GM19240 (cell line): ENCODE results near the gene AP1AR.
"Not testable (repeated sequence)": the region's sequence is repeated elsewhere in the genome, so short reads cannot be mapped to it uniquely, and the experiment has no call there.

Source experiments
- DNase-seq: peaks from one replicate; pipeline ENCODE4 v3.0.0; 2011; ENCODE audit warnings: low spot score; ENCODE audit not compliant: insufficient read length

Gene AP1AR

DNA sequence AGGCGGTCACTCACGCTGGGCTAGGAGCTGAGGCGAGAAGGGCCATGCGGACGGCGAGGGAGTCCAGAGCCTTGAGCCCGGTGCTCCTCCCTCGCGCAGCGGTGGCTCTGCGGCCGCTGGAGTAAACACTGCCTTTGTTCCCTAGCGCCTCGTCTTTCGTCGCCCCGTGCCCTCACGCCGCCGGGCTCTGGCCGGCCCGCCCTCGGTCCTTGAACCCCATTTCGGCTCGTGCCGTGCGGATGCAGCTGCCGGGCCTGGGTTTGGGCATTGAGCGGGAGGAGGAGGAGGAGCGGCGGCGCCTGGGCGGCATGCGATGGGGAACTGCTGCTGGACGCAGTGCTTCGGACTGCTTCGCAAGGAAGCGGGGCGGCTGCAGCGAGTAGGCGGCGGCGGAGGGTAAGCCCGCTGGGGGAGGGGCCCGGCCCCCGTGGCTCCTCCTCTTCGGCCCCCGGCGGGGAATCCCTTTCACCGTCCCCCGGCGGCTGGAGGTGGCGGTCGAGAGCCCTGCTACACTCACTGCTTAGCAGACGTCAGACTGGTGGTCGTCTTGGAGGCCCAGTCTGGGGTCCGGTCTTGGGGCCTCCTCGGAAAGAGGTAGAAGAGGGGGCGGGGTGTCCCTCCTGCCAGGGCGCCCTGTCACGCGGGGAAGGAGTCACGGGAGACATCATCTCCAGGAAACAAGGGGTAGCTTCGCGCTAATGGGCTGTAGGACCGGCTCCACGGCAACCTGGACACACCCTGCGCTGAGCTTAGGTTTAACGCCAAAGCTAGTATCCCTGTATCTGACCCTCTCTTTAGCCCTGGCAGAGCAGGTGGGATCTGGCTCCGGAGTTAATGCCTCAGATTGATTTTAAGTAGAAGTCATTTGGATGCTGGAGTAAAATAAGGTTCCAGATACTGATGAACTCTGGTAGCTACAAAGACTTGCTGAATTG, at the start of gene AP1AR:
TSS of gene AP1AR (plus strand) at position 9 of the 935 bp plus-strand sequence. CDS start at position 314, 305 bp downstream.
- DNase-seq = peak; percentile 64

GRCh38 chr4:112182604-112183003, 49.0 kb upstream of the AP1AR start:
- no peak for DNase-seq

DNA sequence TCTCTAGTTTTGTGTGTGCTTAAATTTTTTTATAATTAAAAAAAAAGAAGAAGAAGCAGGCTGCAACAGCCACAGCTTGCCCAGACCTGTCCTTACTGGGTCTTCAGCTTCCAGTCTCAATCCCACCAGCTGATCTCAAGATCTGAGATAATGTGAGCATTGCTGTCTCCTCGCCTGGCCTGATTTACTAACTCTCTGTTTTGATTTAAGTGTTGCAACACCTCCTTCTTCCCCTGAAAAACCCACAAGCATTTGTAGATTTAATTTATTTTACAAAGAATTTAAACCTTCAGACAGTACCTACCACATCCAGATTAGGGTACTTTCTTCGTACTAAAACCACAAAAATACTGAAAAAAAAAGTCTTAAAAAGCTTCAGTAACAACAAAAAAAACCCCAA, 48.3 kb upstream of the AP1AR start:
- DNase-seq = no peak

DNA sequence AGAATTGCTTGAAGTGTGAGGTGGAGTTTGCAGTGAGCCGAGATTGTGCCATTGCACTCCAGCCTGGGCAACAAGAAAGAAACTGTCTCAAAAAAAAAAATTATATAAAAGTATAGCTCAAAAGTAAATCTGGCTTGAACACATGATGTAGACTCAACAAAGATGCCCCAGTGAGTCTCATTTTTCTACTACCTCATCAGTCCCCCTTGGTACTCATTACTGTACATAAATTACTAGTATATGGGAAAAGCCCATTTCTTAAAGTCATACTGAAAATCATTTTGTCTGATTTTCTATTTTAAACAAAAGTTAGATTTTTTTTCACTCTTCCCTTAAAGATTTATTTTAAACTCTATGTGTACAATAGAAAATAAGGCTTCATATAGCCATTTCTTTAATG, 47.1 kb upstream of the AP1AR start:
- DNase-seq = no peak

- no peak for DNase-seq
These were observed 46.3 kb upstream of the AP1AR start for GRCh38 chr4:112185334-112185733.

DNA sequence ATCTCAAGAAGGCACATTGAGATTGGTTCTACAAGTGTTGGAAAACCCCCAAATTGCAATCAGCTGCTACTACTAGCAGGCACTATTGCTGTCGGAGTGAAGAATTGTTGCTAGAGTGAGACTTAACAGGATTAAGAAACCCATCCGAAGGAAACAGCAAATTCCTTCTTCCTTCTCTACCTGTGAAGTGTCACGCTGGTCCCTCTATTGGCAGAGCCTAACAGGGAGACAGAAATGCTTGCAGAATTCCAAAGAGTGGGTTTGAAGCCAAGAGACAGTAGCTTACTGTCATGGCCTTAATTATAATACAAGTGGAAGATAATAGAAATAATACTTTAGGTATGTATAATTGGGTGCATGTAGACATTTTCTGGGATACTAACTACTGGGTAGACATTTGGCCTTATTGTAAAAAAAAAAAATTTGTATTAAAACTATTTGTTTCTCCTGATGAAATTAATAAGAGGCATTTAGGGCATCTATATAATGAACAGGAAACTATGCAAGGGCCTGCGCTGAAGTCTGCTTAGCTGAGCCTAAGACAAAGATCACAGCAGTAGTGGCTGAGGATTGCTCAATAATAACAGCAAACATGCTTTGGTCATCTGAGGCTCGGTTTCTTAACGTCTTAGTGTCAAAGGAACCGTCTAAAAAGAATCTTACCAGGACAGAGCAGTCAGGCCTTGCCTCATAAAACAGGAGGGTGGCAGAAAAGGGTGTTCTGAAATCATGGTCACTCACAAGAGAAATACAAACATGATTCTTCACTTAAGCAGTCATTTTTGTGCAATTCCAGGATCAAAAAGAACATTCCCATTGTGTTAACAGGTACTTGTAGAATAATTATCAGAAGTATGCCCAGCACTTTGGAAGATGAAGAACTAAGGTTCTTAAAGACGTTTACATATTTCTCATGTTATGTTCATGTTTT, 45.6 kb upstream of the AP1AR start:
- DNase-seq = no peak

- DNase-seq = no peak
These were observed 41.8 kb upstream of the AP1AR start for GRCh38 chr4:112189754-112190153.

DNA sequence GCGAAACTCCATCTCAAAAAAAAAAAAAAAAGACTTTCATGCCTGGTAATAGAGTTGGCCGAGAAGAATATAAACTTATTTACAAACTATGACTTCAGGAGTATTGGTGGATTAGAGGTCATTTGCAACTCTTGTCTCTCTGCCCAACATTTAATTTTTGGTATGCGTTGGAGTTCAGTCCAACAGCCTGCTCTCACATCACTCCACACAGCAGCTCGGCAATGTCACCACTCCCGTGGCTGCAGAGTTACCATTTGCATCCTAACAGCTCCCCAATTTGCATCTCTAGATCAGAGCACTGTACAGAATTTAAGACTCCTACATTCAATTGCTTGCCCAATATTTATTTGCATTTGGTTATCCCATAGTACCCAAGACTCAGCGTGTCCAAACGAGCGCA, 40.9 kb upstream of the AP1AR start:
- DNase-seq = no peak

- no peak for DNase-seq
These were observed 35.1 kb upstream of the AP1AR start for GRCh38 chr4:112196461-112196860.

DNA sequence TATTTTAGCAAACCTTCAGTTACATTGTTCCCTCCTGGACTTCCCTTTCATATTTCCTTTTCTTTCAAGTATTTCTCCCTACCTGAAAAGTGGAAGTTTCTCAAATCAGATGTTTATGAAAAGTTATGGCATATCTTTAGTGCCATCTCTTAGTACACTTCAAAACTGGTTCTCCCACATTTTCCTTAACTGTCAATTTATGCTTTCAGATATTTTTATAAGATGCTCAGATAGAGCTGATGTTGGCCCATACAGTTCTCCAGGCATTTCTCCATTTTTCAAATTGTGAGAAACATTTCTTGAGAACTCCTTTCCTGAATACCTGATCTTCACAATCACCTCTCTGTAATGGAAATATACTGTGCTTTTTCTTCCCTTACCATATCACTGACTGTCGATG, 32.5 kb upstream of the AP1AR start:
- DNase-seq = no peak

DNA sequence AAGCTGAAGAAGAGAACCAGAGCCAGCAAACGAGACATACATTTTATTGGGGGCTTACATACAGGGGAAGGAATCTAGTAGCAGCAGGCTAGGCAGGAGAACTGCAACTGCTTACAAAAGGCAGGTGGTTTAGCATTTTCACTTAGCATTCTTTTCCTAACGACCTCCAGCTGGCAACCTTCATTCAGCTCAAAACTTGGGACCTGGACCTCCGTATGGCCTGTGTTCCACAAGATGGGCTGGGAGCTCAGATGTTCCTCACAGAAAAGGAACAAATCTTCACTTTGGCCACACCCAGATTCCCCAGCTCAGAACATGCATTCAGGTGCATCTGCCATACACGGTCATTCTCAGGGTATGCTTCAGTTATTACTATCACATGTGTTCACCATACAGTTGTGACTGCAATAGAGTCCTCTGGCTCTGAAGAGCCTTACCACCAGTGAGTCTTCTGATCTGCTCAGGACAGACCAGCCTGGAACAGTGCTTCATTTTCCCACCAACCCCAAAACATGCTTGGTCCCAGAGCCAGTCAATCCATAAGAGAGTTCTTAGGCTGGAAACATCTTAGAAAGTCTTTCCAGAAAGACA, 29.6 kb upstream of the AP1AR start:
- DNase-seq = no peak

GRCh38 chr4:112203593-112203992, 28.0 kb upstream of the AP1AR start:
- no peak for DNase-seq

DNA sequence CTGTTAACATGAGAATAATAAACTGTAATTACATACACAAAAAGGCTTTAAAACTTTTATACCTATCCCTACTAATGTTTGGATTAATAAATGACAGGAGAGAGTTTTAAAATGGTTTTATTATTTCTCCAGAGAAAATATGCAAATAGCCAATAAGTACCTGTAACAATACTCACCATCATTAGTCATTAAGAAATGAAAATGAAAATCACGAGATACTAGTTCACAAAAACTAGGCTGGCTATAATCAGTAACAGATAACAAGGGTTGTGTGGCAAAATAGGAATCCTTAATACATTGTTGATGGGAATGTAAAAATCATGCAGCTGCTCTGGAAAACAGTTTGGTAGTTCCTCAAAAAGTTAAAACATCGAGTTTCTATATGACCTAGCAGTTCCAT, 25.2 kb upstream of the AP1AR start:
- no peak for DNase-seq

GRCh38 chr4:112208137-112209095, 23.2 kb upstream of the AP1AR start:
- DNase-seq = not testable (repeated sequence)

GRCh38 chr4:112210777-112211176, 20.8 kb upstream of the AP1AR start:
- no peak for DNase-seq

- DNase-seq = no peak
These were observed 18.5 kb upstream of the AP1AR start for GRCh38 chr4:112213091-112213490.

GRCh38 chr4:112213856-112214255, 17.7 kb upstream of the AP1AR start:
- DNase-seq = no peak

DNA sequence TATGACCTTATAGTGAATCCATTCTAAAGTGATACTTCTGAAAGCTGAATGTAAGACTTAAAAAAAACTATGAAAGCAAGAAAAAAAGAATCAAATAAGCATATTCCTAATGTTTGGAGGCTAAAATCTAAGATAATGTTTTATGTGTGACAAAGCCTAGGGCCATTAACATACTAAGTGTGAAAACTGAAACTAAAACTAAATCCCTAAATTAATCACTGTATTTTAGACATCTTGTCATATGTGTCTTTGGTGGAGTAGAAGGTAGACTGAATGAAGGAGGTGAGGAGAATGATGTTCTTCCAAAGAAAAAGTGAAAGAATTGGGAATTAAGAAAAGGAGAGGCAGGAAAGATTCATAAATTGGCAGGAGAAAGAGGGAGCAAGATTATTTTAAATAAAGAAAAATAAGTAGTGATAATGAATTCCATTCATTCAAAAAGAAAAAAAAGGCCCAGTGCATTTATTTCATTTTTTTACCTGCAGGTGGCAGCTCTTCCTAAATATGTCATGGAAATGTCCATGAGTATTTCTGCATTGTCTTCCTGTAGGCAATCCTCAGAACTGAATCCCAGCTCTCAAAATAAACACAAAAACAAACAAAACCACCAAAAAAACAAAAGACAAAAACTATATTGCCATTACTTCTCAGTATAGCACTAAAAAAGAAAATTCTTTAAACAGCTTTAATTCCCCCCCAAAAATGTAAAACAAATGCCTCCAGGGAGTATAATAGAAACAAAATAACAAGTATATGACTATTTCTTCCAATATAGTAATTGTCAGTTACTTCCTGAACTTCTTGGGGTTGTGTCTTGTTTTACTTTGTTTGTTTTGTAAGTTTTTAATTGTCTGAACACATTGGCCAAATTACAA, 17.0 kb upstream of the AP1AR start:
- no peak for DNase-seq

- DNase-seq = no peak
These were observed 11.7 kb upstream of the AP1AR start for GRCh38 chr4:112219826-112220366.
